CD14-positive monocyte (primary cell): Measurements from ENCODE around the gene LIN28A. TPM values are rescaled to one million over a fixed set of nuclear protein-coding genes. Genes with fewer than 3 reads are reported as not detected.
A peak's percentile ranks its signal among the peaks of the same experiment; 100 is the strongest.

Experiments used
- DNase-seq, 3 donors: peaks; one replicate each; pipeline ENCODE4 v3.0.0-alpha.2; 2011 to 2022
- H2AFZ ChIP-seq: 2 replicates; pipeline ENCODE4 v1.6.0; 2012; ENCODE audit warnings: mild to moderate bottlenecking, low read depth, low read length, inconsistent platforms; ENCODE audit not compliant: insufficient read depth, poor library complexity, severe bottlenecking
- H3K27ac ChIP-seq, 2 donors: 1 replicate in 1 of 2; 2 replicates in 1 of 2; pipeline ENCODE4 v1.5.1; 2012 to 2013; ENCODE audit warnings: low read length in 2 of 2, control low read depth in 1 of 2, inconsistent platforms in 1 of 2, low read depth in 1 of 2, mild to moderate bottlenecking in 1 of 2
- H3K27me3 ChIP-seq, 2 donors: one replicate each; pipeline versions ENCODE4 v1.6.0 to v1.6.1; 2011 to 2013; ENCODE audit warnings: low read length in 2 of 2; ENCODE audit not compliant: control insufficient read depth in 2 of 2, insufficient read depth in 2 of 2
- H3K36me3 ChIP-seq, 2 donors: replicated peaks in 1 of 2; 1 replicate in 1 of 2; 2 replicates in 1 of 2; pipeline versions ENCODE4 v1.5.1 to v1.6.1; 2012 to 2013; ENCODE audit warnings: low read length in 2 of 2, control low read depth in 1 of 2, inconsistent platforms in 1 of 2, mild to moderate bottlenecking in 1 of 2; ENCODE audit not compliant: insufficient read depth in 2 of 2, control insufficient read depth in 1 of 2
- H3K4me1 ChIP-seq, 2 donors: 1 replicate in 1 of 2; 2 replicates in 1 of 2; pipeline versions ENCODE4 v1.5.1 to v1.6.1; 2012 to 2013; ENCODE audit warnings: low read length in 2 of 2, control low read depth in 1 of 2, inconsistent platforms in 1 of 2, mild to moderate bottlenecking in 1 of 2, moderate library complexity in 1 of 2; ENCODE audit not compliant: insufficient read depth in 2 of 2, control insufficient read depth in 1 of 2
- H3K4me2 ChIP-seq: replicated peaks from 2 replicates; pipeline ENCODE3; 2012; ENCODE audit warnings: low read length, moderate library complexity, mild to moderate bottlenecking; ENCODE audit not compliant: poor library complexity, severe bottlenecking; ENCODE audit errors: extremely low read depth
- H3K4me3 ChIP-seq, 3 experiments: fragments of 200-600 bp in 1 of 3; sonication (generic) in 1 of 3; replicated peaks in 1 of 3; 1 replicate in 2 of 3; 2 replicates in 1 of 3; pipeline ENCODE4 v1.5.1; 2011 to 2013; ENCODE audit warnings: low read length in 3 of 3, mild to moderate bottlenecking in 3 of 3, control low read depth in 2 of 3, low read depth in 2 of 3, inconsistent platforms in 1 of 3, moderate library complexity in 1 of 3
- H3K79me2 ChIP-seq: 2 replicates; pipeline ENCODE4 v1.6.0; 2012; ENCODE audit warnings: mild to moderate bottlenecking, control low read depth, inconsistent platforms, low read length, moderate library complexity; ENCODE audit not compliant: insufficient read depth
- H3K9ac ChIP-seq: 2 replicates; pipeline ENCODE4 v1.6.0; 2017; ENCODE audit warnings: low read length, mild to moderate bottlenecking; ENCODE audit not compliant: insufficient read depth, poor library complexity, severe bottlenecking
- H3K9me3 ChIP-seq, 2 donors: replicated peaks in 1 of 2; 1 replicate in 1 of 2; 2 replicates in 1 of 2; pipeline versions ENCODE4 v1.5.1 to v1.6.1; 2012 to 2013; ENCODE audit warnings: low read length in 2 of 2, control low read depth in 1 of 2; ENCODE audit not compliant: control insufficient read depth in 1 of 2, insufficient read depth in 1 of 2
- H4K20me1 ChIP-seq: 2 replicates; pipeline ENCODE4 v1.6.0; 2012; ENCODE audit warnings: mild to moderate bottlenecking, low read length, control low read depth, moderate library complexity; ENCODE audit not compliant: insufficient read depth
- H3K27ac Mint-ChIP-seq, 7 donors: one replicate each; pipeline ENCODE4 v1.8.0; 2020; ENCODE audit warnings: mild to moderate bottlenecking in 7 of 7, mixed read lengths in 7 of 7, moderate library complexity in 6 of 7, inconsistent platforms in 2 of 7
- H3K27me3 Mint-ChIP-seq, 3 donors: one replicate each; pipeline ENCODE4 v1.8.0; 2021 to 2022; ENCODE audit warnings: low read depth in 3 of 3, mild to moderate bottlenecking in 3 of 3, mixed read lengths in 3 of 3, moderate library complexity in 3 of 3, inconsistent platforms in 1 of 3
- H3K36me3 Mint-ChIP-seq, 2 donors: one replicate each; pipeline ENCODE4 v1.8.0; 2020; ENCODE audit warnings: mixed read lengths in 2 of 2, inconsistent platforms in 1 of 2, mild to moderate bottlenecking in 1 of 2
- H3K4me1 Mint-ChIP-seq: one replicate; pipeline ENCODE4 v1.8.0; 2020; ENCODE audit warnings: mild to moderate bottlenecking, mixed read lengths
- H3K4me3 Mint-ChIP-seq, 2 donors: one replicate each; pipeline ENCODE4 v1.8.0; 2020; ENCODE audit warnings: mild to moderate bottlenecking in 2 of 2, mixed read lengths in 2 of 2, moderate library complexity in 1 of 2
- H3K9me3 Mint-ChIP-seq, 7 donors: one replicate each; pipeline ENCODE4 v1.8.0; 2020 to 2022; ENCODE audit warnings: mixed read lengths in 7 of 7, mild to moderate bottlenecking in 6 of 7, moderate library complexity in 6 of 7, inconsistent platforms in 2 of 7
- CTCF ChIP-seq: fragments of 200-600 bp; IDR thresholded peaks from one replicate; pipeline ENCODE4 v1.8.0; 2022; ENCODE audit warnings: antibody characterized with exemption, mild to moderate bottlenecking
- WGBS: methylation state at CpG from one replicate; pipeline ENCODE4 v1.1.5; 2013; ENCODE audit warnings: missing lambda C conversion rate; ENCODE audit not compliant: insufficient coverage; 5-methylcytosine and 5-hydroxymethylcytosine counted together
- intact Hi-C, 2 donors: fragments of 100-400 bp; cut with micrococcal nuclease; formaldehyde crosslinking; loops; one replicate each; pipeline versions ENCODE4 v1.15.0 to v1.15.1; 2023
- polyA plus RNA-seq, 3 donors: library from polyadenylated mRNA; depleted of rRNA in 1 of 3; unstranded in 2 of 3; stranded (reverse) in 1 of 3; fragments of 300-500 nt in 2 of 3; fragments of >200 nt in 1 of 3; fragmentation: Illumina TruSeq in 2 of 3; gene quantifications; 1 replicate in 2 of 3; 2 replicates in 1 of 3; pipeline ENCODE4 v1.2.3, GENCODE V29; 2012 to 2021

Gene LIN28A
- polyA plus RNA-seq, 3 donors, result not detected

GRCh38 chr1:26401891-26402290 is 8.7 kb upstream of the LIN28A start:
- H3K27me3 ChIP-seq, result peaks cover 3 to 16% of the 10 kb centered on the region in 2 donors
- 100% methylated on average over 2 of the region's 3 CpGs for WGBS

GRCh38 chr1:26403656-26404055 is 7.0 kb upstream of the LIN28A start:
- no peak overlapping the region for H3K27ac Mint-ChIP-seq
- intact Hi-C loops, result no loop called here
- Histone ChIP-seq H3K4me3 (no peak overlapping the region), H3K27ac (no peak overlapping the region), H3K9ac (no peak overlapping the region), H2AFZ (no peak overlapping the region), H4K20me1 (no peaks in the 10 kb centered on the region), H3K4me2 (no peak overlapping the region), H3K27me3 (peaks cover 5 to 21% of the 10 kb centered on the region in 2 donors), H3K79me2 (no peaks in the 10 kb centered on the region), H3K36me3 (no peaks in the 10 kb centered on the region), H3K4me1 (peaks cover 0 to under 1% of the 10 kb centered on the region in 2 donors), H3K9me3 (peaks cover 0 to 1% of the 10 kb centered on the region in 2 donors)
- peaks cover 28 to 36% (median 34%) of the 10 kb centered on the region in 3 donors for H3K27me3 Mint-ChIP-seq
- DNase-seq, result no peak
- 45% methylated on average over 3 of the region's 4 CpGs for WGBS
- H3K4me1 Mint-ChIP-seq, result peaks cover 2% of the 10 kb centered on the region
- TF ChIP-seq CTCF, result no peak
- peaks cover 0 to 4% (median 0%) of the 10 kb centered on the region in 7 donors for H3K9me3 Mint-ChIP-seq
- H3K4me3 Mint-ChIP-seq, result peak overlapping the region in 1 of 2 donors; percentile 2
- no peaks in the 10 kb centered on the region for H3K36me3 Mint-ChIP-seq

More at GRCh38 chr1:26401891-26402290, 8.7 kb upstream of the LIN28A start:
- Mint-ChIP-seq H3K27ac (no peak overlapping the region), H3K4me1 (no peaks in the 10 kb centered on the region), H3K27me3 (peaks cover 23 to 33% (median 33%) of the 10 kb centered on the region in 3 donors), H3K4me3 (peak overlapping the region in 1 of 2 donors; percentile 8), H3K9me3 (peaks cover 0 to 7% (median 0%) of the 10 kb centered on the region in 7 donors), H3K36me3 (no peaks in the 10 kb centered on the region)
- H3K4me2 ChIP-seq, result no peak overlapping the region
- no peak overlapping the region for H3K9ac ChIP-seq
- no peak overlapping the region for H3K4me3 ChIP-seq
- H3K4me1 ChIP-seq, result no peaks in the 10 kb centered on the region
- no peak overlapping the region for H3K27ac ChIP-seq
- no peaks in the 10 kb centered on the region for H3K9me3 ChIP-seq
- no peaks in the 10 kb centered on the region for H3K79me2 ChIP-seq
- H3K36me3 ChIP-seq, result no peaks in the 10 kb centered on the region
- no peaks in the 10 kb centered on the region for H4K20me1 ChIP-seq
- DNase-seq, result no peak
- intact Hi-C loops, result no loop called here
- TF ChIP-seq CTCF, result no peak
- no peak overlapping the region for H2AFZ ChIP-seq
